Gastroesophageal sphincter (tissue), 3 donors: ENCODE data around the gene TBCK.

Experiments
- EP300 ChIP-seq: sonication (generic); formaldehyde crosslinking; IDR thresholded peaks from one replicate; pipeline ENCODE4 v1.6.1; 2017; ENCODE audit warnings: antibody characterized with exemption, mild to moderate bottlenecking
- POLR2A ChIP-seq, 2 donors: fragments of 450-650 bp; IDR thresholded peaks; one replicate each; pipeline ENCODE4 v1.6.1; 2017; ENCODE audit warnings: antibody characterized with exemption in 2 of 2, mild to moderate bottlenecking in 2 of 2, moderate library complexity in 1 of 2
- POLR2AphosphoS5 ChIP-seq: sonication (generic); formaldehyde crosslinking; IDR thresholded peaks from one replicate; pipeline ENCODE4 v1.6.1; 2017; ENCODE audit warnings: antibody characterized with exemption
- TF ChIP-seq, protein P1 (sequence below), 4 experiments: fragments of 200-600 bp in 2 of 4; fragments of 450-650 bp in 2 of 4; sonication (generic) in 1 of 4; IDR thresholded peaks; one replicate each; pipeline ENCODE4 v1.5.1; 2017 to 2019; ENCODE audit warnings: antibody characterized with exemption in 4 of 4, mild to moderate bottlenecking in 2 of 4, moderate library complexity in 2 of 4

DNA sequence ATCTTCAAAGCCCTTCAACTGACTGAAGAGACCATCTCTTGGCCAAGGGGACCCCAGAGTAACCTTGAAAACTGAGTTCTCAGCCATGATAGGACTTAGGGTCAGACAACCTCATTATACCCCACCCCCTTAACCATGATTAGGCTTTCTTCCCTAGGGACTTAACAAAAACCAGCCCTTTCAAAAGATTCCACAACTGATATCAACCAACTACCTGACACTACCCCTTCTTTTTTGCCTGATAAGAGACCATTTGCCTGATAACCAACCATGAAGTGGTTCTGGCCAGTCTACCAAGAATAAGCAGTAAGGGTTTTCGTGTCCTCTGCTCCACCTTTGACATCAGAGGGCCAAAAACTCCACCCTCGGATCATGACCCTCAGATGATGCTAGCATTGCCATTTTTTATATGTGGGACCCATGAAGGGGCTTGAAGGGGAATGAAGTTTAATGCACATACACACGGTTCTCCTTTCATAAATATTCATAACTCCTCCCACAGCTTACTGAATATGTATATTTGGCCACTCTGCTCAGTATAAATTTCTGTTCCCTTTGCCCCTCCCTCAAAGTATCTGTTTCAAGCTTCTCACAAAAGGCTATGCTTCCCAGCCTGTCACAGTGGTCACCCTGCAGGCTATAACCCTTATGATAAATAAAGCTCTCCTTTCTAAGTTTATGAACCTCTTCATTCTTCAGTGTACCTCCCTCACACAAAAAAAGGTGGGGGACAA lies 12.3 kb downstream of the TBCK start:
- no peak for TF ChIP-seq POLR2A (IDR thresholded peaks at IDR 0.05)
- TF ChIP-seq, protein P1, sequence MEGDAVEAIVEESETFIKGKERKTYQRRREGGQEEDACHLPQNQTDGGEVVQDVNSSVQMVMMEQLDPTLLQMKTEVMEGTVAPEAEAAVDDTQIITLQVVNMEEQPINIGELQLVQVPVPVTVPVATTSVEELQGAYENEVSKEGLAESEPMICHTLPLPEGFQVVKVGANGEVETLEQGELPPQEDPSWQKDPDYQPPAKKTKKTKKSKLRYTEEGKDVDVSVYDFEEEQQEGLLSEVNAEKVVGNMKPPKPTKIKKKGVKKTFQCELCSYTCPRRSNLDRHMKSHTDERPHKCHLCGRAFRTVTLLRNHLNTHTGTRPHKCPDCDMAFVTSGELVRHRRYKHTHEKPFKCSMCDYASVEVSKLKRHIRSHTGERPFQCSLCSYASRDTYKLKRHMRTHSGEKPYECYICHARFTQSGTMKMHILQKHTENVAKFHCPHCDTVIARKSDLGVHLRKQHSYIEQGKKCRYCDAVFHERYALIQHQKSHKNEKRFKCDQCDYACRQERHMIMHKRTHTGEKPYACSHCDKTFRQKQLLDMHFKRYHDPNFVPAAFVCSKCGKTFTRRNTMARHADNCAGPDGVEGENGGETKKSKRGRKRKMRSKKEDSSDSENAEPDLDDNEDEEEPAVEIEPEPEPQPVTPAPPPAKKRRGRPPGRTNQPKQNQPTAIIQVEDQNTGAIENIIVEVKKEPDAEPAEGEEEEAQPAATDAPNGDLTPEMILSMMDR (IDR thresholded peaks at IDR 0.05): no peak
- TF ChIP-seq EP300: no peak
- no peak for TF ChIP-seq POLR2AphosphoS5
